Brain microvascular endothelial cell (primary cell): Measurements from ENCODE around the gene KIF2A.

Source experiments
- DNase-seq: peaks from one replicate; pipeline ENCODE4 v3.0.0-alpha.2; 2020
- H3K27ac ChIP-seq: fragments of 250-450 bp; sonication (Bioruptor Pico); 2 replicates; pipeline ENCODE4 v1.5.1; 2020; ENCODE audit warnings: mild to moderate bottlenecking, moderate library complexity
- H3K27me3 ChIP-seq: fragments of 250-450 bp; sonication (Bioruptor Pico); replicated peaks from 2 replicates; pipeline ENCODE4 v1.5.1; 2020; ENCODE audit warnings: mild to moderate bottlenecking
- H3K36me3 ChIP-seq: fragments of 250-450 bp; sonication (Bioruptor Pico); replicated peaks from 2 replicates; pipeline ENCODE4 v1.5.1; 2020; ENCODE audit warnings: mild to moderate bottlenecking
- H3K4me3 ChIP-seq: 2 replicates; pipeline ENCODE4 v1.5.1; 2011; ENCODE audit warnings: low read depth, mild to moderate bottlenecking, control low read depth, low read length, moderate library complexity
- CTCF ChIP-seq: IDR thresholded peaks from 2 replicates; pipeline ENCODE4 v1.5.1; 2011; ENCODE audit warnings: low read depth, mild to moderate bottlenecking, moderate library complexity, low read length, control low read depth, inconsistent platforms; ENCODE audit errors: missing control alignments
- in situ Hi-C: cut with HindIII; loops from 2 replicates; pipeline ENCODE4 v1.10.0; 2017; ENCODE audit warnings: low sequenced_read_pairs, low pct_ligation_motif_present

KIF2A gene

GRCh38 chr5:62340979-62341378 lies 35.0 kb downstream of the KIF2A start:
- TF ChIP-seq CTCF: no peak
- Histone ChIP-seq H3K27ac (no peak overlapping the region), H3K4me3 (no peak overlapping the region)

GRCh38 chr5:62341783-62342475 lies 35.9 kb downstream of the KIF2A start:
- no peak overlapping the region for H3K27ac ChIP-seq
- TF ChIP-seq CTCF: no peak
- no peak overlapping the region for H3K4me3 ChIP-seq
- H3K36me3 ChIP-seq: no peaks in the 10 kb centered on the region
- no peaks in the 10 kb centered on the region for H3K27me3 ChIP-seq
- no peak for DNase-seq
- in situ Hi-C loops: no loop called here

More at GRCh38 chr5:62340979-62341378, 35.0 kb downstream of the KIF2A start:
- Histone ChIP-seq H3K36me3 (no peaks in the 10 kb centered on the region), H3K27me3 (no peaks in the 10 kb centered on the region)
- DNase-seq: no peak
- in situ Hi-C loops: no loop called here

GRCh38 chr5:62342476-62342837 lies 36.5 kb downstream of the KIF2A start:
- Histone ChIP-seq H3K27me3 (no peaks in the 10 kb centered on the region), H3K4me3 (no peak overlapping the region), H3K36me3 (no peaks in the 10 kb centered on the region), H3K27ac (no peak overlapping the region)
- in situ Hi-C loops: no loop called here
- no peak for DNase-seq
- no peak for TF ChIP-seq CTCF

GRCh38 chr5:62343428-62343827 lies 37.4 kb downstream of the KIF2A start:
- H3K36me3 ChIP-seq: no peaks in the 10 kb centered on the region
- H3K27ac ChIP-seq: no peak overlapping the region
- no peak for DNase-seq
- H3K27me3 ChIP-seq: no peaks in the 10 kb centered on the region
- in situ Hi-C loops: no loop called here
- no peak overlapping the region for H3K4me3 ChIP-seq
- TF ChIP-seq CTCF: no peak

GRCh38 chr5:62346748-62347147 lies 40.7 kb downstream of the KIF2A start:
- DNase-seq: no peak
- in situ Hi-C loops: no loop called here
- Histone ChIP-seq H3K27me3 (no peaks in the 10 kb centered on the region), H3K4me3 (no peak overlapping the region), H3K36me3 (peaks cover 6% of the 10 kb centered on the region), H3K27ac (no peak overlapping the region)
- TF ChIP-seq CTCF: no peak

GRCh38 chr5:62347928-62348327 lies 41.9 kb downstream of the KIF2A start:
- DNase-seq: no peak
- in situ Hi-C loops: no loop called here
- no peak for TF ChIP-seq CTCF
- Histone ChIP-seq H3K4me3 (no peak overlapping the region), H3K27ac (no peak overlapping the region), H3K36me3 (peaks cover 8% of the 10 kb centered on the region), H3K27me3 (no peaks in the 10 kb centered on the region)
